Left kidney (tissue), 8 donors: ENCODE data around the gene OR7G3. TPM values are rescaled to one million over a fixed set of nuclear protein-coding genes. Genes with fewer than 3 reads are reported as not detected.

Source experiments
- DNase-seq: peaks from one replicate; pipeline ENCODE4 v3.0.0-alpha.2; 2013
- long read RNA-seq, 8 donors: transcript quantifications; one replicate each; lab custom pipeline, GENCODE V29; 2026
- polyA plus RNA-seq: library from polyadenylated mRNA; unstranded; fragments of 120-200 nt; gene quantifications from one replicate; pipeline ENCODE4 v1.2.1, GENCODE V29; 2013; ENCODE audit not compliant: insufficient read length

OR7G3 gene
- not detected for polyA plus RNA-seq
- long read RNA-seq, donor 1 = 0 reads
- long read RNA-seq, donor 2 = 0 reads
- long read RNA-seq, donor 3 = 0 reads
- long read RNA-seq, donor 4 = 0 reads
- long read RNA-seq, donor 5 = 0 reads
- long read RNA-seq, donor 6 = 0 reads
- long read RNA-seq, donor 7 = 0 reads
- long read RNA-seq, donor 8 = 0 reads

- no peak for DNase-seq
Observed at GRCh38 chr19:9126900-9127405, at the start of gene OR7G3. Gene OR7G3, minus strand, starts transcription at chr19:9126950. Its CDS starts 0 bp downstream, at chr19:9126950.

- no peak for DNase-seq
Observed at GRCh38 chr19:9175326-9175725, 48.6 kb upstream of the OR7G3 start.

- DNase-seq = no peak
Observed at GRCh38 chr19:9171393-9171991, 44.7 kb upstream of the OR7G3 start.

GRCh38 chr19:9166846-9167245 is 40.1 kb upstream of the OR7G3 start:
- DNase-seq = no peak

GRCh38 chr19:9165261-9165660 is 38.5 kb upstream of the OR7G3 start:
- no peak for DNase-seq

- DNase-seq = no peak
Observed at GRCh38 chr19:9161427-9161826, 34.7 kb upstream of the OR7G3 start.

- DNase-seq = no peak
Observed at GRCh38 chr19:9159891-9160290, 33.1 kb upstream of the OR7G3 start.

- DNase-seq = no peak
Observed at GRCh38 chr19:9156304-9156703, 29.6 kb upstream of the OR7G3 start.

GRCh38 chr19:9155591-9155990 is 28.8 kb upstream of the OR7G3 start:
- DNase-seq = no peak

GRCh38 chr19:9151367-9151766 is 24.6 kb upstream of the OR7G3 start:
- no peak for DNase-seq

GRCh38 chr19:9150650-9151049 is 23.9 kb upstream of the OR7G3 start:
- no peak for DNase-seq

GRCh38 chr19:9149997-9150396 is 23.2 kb upstream of the OR7G3 start:
- no peak for DNase-seq

- no peak for DNase-seq
Observed at GRCh38 chr19:9148697-9149096, 21.9 kb upstream of the OR7G3 start.

GRCh38 chr19:9146882-9147281 is 20.1 kb upstream of the OR7G3 start:
- no peak for DNase-seq

- no peak for DNase-seq
Observed at GRCh38 chr19:9144920-9145319, 18.2 kb upstream of the OR7G3 start.

- DNase-seq = peak; percentile 97
Observed at GRCh38 chr19:9140159-9140874, 13.6 kb upstream of the OR7G3 start, which contains the start of gene ZNF317. Gene ZNF317, plus strand, starts transcription at chr19:9140397. Its CDS starts 15,620 bp downstream, at chr19:9156017.

- DNase-seq = no peak
Observed at GRCh38 chr19:9139609-9140158, 12.9 kb upstream of the OR7G3 start.

- no peak for DNase-seq
Observed at GRCh38 chr19:9132422-9132821, 5.7 kb upstream of the OR7G3 start.

- no peak for DNase-seq
Observed at GRCh38 chr19:9130965-9131364, 4.2 kb upstream of the OR7G3 start.

GRCh38 chr19:9128171-9128570 is 1.4 kb upstream of the OR7G3 start:
- no peak for DNase-seq

GRCh38 chr19:9116547-9116946 is 10.2 kb downstream of the OR7G3 start:
- no peak for DNase-seq

- DNase-seq = no peak
Observed at GRCh38 chr19:9115307-9115813, 11.4 kb downstream of the OR7G3 start, which contains the start of gene OR7G1. Gene OR7G1, minus strand, starts transcription at chr19:9115763. Its CDS starts 0 bp downstream, at chr19:9115763.

GRCh38 chr19:9109959-9110358 is 16.8 kb downstream of the OR7G3 start:
- no peak for DNase-seq
